Endothelial cell (in vitro differentiated cells): Measurements from ENCODE around the gene ZFAND4. TPM values are rescaled to one million over a fixed set of nuclear protein-coding genes. Genes with fewer than 3 reads are reported as not detected.
"Not testable (repeated sequence)": the region's sequence is repeated elsewhere in the genome, so short reads cannot be mapped to it uniquely, and the experiment has no call there.

Source experiments
- DNase-seq: peaks from one replicate; pipeline ENCODE4 v3.0.0; 2021; ENCODE audit warnings: low spot score
- H3K27ac Mint-ChIP-seq: one replicate; pipeline ENCODE4 v1.8.0; 2021; ENCODE audit warnings: mixed read lengths, inconsistent platforms; ENCODE audit not compliant: unreplicated experiment
- H3K27me3 Mint-ChIP-seq: one replicate; pipeline ENCODE4 v1.8.0; 2021; ENCODE audit warnings: mild to moderate bottlenecking, moderate library complexity, mixed read lengths, inconsistent platforms; ENCODE audit not compliant: unreplicated experiment
- H3K36me3 Mint-ChIP-seq: one replicate; pipeline ENCODE4 v1.8.0; 2021; ENCODE audit warnings: mild to moderate bottlenecking, low read depth, mixed read lengths, inconsistent platforms; ENCODE audit not compliant: unreplicated experiment
- H3K4me1 Mint-ChIP-seq: one replicate; pipeline ENCODE4 v1.8.0; 2021; ENCODE audit warnings: mild to moderate bottlenecking, mixed read lengths, inconsistent platforms; ENCODE audit not compliant: unreplicated experiment
- H3K4me3 Mint-ChIP-seq: one replicate; pipeline ENCODE4 v1.8.0; 2021; ENCODE audit warnings: mild to moderate bottlenecking, mixed read lengths, inconsistent platforms; ENCODE audit not compliant: unreplicated experiment
- H3K9me3 Mint-ChIP-seq: one replicate; pipeline ENCODE4 v1.8.0; 2021; ENCODE audit warnings: mixed read lengths, inconsistent platforms; ENCODE audit not compliant: unreplicated experiment
- total RNA-seq: library from RNA; stranded (reverse); fragmentation: NEBNext Ultra II Directional; extraction: Animal tissue kit (Norgen Biotek cat#: 25700); gene quantifications from one replicate; pipeline ENCODE4 v1.2.1, GENCODE V29; 2021; ENCODE audit not compliant: unreplicated experiment
- TF ChIP-seq, protein P1 (sequence below): fragments of 200-600 bp; sonication (generic); IDR thresholded peaks from one replicate; pipeline ENCODE4 v1.5.0; 2021; ENCODE audit warnings: antibody characterized with exemption; ENCODE audit not compliant: unreplicated experiment

The ZFAND4 gene
- total RNA-seq, 1 donor from 2014 or later, result 11.9 TPM

- no peak overlapping the region for H3K27ac Mint-ChIP-seq
- peaks cover 4% of the 10 kb centered on the region for H3K36me3 Mint-ChIP-seq
These were observed 92.0 kb downstream of the ZFAND4 start for GRCh38 chr10:45580371-45581215.

DNA sequence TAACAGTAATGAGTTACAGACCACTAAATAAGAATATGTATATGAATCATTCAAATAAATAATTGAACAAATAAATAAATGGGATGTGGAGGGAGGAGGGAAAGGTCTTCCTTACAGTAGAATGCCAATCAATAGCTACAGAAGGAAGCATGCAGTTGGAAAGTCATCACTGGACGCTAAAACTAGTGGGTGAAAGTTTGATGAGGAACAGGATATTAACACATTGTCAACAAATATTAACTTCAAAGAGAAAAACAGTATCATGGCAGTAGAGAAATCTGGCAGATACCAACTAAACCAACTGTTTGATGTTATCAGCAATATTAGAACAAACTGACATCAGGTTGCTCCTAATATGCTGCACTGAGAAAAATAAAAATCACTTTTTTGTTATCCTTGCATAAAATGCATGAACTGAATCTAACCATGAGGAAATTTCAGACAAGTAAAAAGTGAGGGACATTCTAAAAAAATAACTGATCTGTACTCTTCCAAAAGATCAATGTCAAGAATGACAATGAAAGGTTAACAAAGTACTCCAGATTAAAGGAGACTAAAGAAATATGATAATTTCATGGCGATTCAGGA is 94.1 kb downstream of the ZFAND4 start:
- Mint-ChIP-seq H3K4me1 (peaks cover 5% of the 10 kb centered on the region), H3K27ac (no peak overlapping the region), H3K27me3 (no peaks in the 10 kb centered on the region), H3K36me3 (no peaks in the 10 kb centered on the region), H3K9me3 (no peaks in the 10 kb centered on the region), H3K4me3 (no peak overlapping the region)
- no peak for DNase-seq
- TF ChIP-seq, protein P1, sequence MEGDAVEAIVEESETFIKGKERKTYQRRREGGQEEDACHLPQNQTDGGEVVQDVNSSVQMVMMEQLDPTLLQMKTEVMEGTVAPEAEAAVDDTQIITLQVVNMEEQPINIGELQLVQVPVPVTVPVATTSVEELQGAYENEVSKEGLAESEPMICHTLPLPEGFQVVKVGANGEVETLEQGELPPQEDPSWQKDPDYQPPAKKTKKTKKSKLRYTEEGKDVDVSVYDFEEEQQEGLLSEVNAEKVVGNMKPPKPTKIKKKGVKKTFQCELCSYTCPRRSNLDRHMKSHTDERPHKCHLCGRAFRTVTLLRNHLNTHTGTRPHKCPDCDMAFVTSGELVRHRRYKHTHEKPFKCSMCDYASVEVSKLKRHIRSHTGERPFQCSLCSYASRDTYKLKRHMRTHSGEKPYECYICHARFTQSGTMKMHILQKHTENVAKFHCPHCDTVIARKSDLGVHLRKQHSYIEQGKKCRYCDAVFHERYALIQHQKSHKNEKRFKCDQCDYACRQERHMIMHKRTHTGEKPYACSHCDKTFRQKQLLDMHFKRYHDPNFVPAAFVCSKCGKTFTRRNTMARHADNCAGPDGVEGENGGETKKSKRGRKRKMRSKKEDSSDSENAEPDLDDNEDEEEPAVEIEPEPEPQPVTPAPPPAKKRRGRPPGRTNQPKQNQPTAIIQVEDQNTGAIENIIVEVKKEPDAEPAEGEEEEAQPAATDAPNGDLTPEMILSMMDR, result no peak

More at GRCh38 chr10:45580371-45581215, 92.0 kb downstream of the ZFAND4 start:
- no peaks in the 10 kb centered on the region for H3K9me3 Mint-ChIP-seq
- H3K27me3 Mint-ChIP-seq, result peaks cover 1% of the 10 kb centered on the region
- TF ChIP-seq, protein P1, result no peak
- no peak overlapping the region for H3K4me3 Mint-ChIP-seq
- DNase-seq, result no peak
- H3K4me1 Mint-ChIP-seq, result peaks cover 5% of the 10 kb centered on the region

GRCh38 chr10:45575966-45576597 is 96.5 kb downstream of the ZFAND4 start:
- DNase-seq, result no peak
- TF ChIP-seq, protein P1, result no peak
- H3K9me3 Mint-ChIP-seq, result no peaks in the 10 kb centered on the region
- H3K27ac Mint-ChIP-seq, result no peak overlapping the region
- H3K4me3 Mint-ChIP-seq, result no peak overlapping the region
- H3K4me1 Mint-ChIP-seq, result peaks cover 11% of the 10 kb centered on the region
- peaks cover 5% of the 10 kb centered on the region for H3K36me3 Mint-ChIP-seq
- peaks cover 3% of the 10 kb centered on the region for H3K27me3 Mint-ChIP-seq

DNA sequence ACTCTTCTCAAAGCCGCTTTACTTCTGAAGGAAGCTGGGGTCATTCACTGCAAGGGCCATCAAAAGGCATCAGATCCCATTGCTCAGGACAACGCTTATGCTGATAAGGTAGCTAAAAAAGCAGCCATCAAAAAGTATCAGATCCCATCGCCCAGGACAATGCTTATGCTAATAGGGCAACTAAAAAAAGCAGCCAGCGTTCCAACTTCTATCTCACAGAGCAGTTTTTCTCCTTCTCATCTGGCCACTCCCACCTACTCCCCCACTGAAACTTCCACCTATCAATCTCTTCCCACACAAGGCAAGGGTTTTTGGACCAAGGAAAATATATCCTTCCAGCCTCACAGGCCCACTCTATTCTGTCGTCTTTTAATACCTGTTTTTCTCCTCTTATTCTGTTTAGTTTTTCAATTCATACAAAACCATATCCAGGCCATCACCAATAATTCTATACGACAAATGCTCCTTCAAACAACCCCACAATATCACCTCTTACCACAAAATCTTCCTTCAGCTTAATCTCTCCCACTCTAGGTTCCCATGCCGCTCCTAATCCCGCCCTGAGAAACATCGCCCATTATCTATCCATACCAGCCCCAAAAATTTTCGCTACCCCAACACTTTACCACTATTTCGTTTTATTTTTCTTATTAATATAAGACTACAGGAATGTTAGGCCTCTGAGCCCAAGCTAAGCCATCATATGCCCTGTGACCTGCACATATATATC is 97.4 kb downstream of the ZFAND4 start:
- H3K4me3 Mint-ChIP-seq, H3K36me3 Mint-ChIP-seq, H3K27ac Mint-ChIP-seq, H3K4me1 Mint-ChIP-seq, H3K27me3 Mint-ChIP-seq, DNase-seq, H3K9me3 Mint-ChIP-seq: not testable (repeated sequence)

GRCh38 chr10:45569471-45569870 is 103.1 kb downstream of the ZFAND4 start:
- Mint-ChIP-seq H3K4me1 (peaks cover 7% of the 10 kb centered on the region), H3K4me3 (no peak overlapping the region), H3K9me3 (no peaks in the 10 kb centered on the region), H3K36me3 (peaks cover 5% of the 10 kb centered on the region), H3K27ac (no peak overlapping the region), H3K27me3 (peaks cover 5% of the 10 kb centered on the region)
- TF ChIP-seq, protein P1, result no peak
- DNase-seq, result no peak
